K562 (cell line): ENCODE measurements around the gene WIPF3. TPM values are rescaled to one million over a fixed set of nuclear protein-coding genes. Genes with fewer than 3 reads are reported as not detected.

Source experiments
- BHLHE40 ChIP-seq: IDR thresholded peaks from 2 replicates; pipeline ENCODE4 v1.6.1; 2011; ENCODE audit warnings: low read length, improper control_type of control experiment
- ERF ChIP-seq: fragments of 450-650 bp; formaldehyde crosslinking; IDR thresholded peaks from 2 replicates; pipeline ENCODE4 v1.4.0; 2020; ENCODE audit warnings: mild to moderate bottlenecking, mixed read lengths
- FOXP1 ChIP-seq: sonication (generic); formaldehyde crosslinking; IDR thresholded peaks from 2 replicates; pipeline ENCODE4 v1.8.0; 2022; ENCODE audit warnings: mild to moderate bottlenecking, missing genetic modification reagents
- HDAC2 ChIP-seq: fragments of 450-650 bp; IDR thresholded peaks from 2 replicates; pipeline ENCODE4 v1.6.1; 2016; ENCODE audit warnings: mild to moderate bottlenecking
- HDAC3 ChIP-seq: fragments of 450-650 bp; IDR thresholded peaks from 2 replicates; pipeline ENCODE4 v1.6.1; 2018; ENCODE audit warnings: borderline replicate concordance, mild to moderate bottlenecking, moderate library complexity; ENCODE audit not compliant: partially characterized antibody
- ILK ChIP-seq: fragments of 450-650 bp; IDR thresholded peaks from 2 replicates; pipeline ENCODE4 v1.6.1; 2016; ENCODE audit warnings: missing genetic modification characterization, low read depth, mild to moderate bottlenecking, missing compliant biosample characterization, moderate library complexity, borderline replicate concordance
- MEF2D ChIP-seq: conservative IDR thresholded peaks from 2 replicates; pipeline ENCODE4 v1.6.1; 2016; ENCODE audit warnings: low read depth, missing genetic modification characterization, missing compliant biosample characterization
- NFE2L1 ChIP-seq: fragments of 450-650 bp; IDR thresholded peaks from 2 replicates; pipeline ENCODE4 v1.6.1; 2016; ENCODE audit warnings: missing genetic modification characterization, low read depth, mild to moderate bottlenecking, missing compliant biosample characterization, moderate library complexity, borderline replicate concordance
- SMAD3 ChIP-seq: fragments of 450-650 bp; formaldehyde crosslinking; conservative IDR thresholded peaks from 2 replicates; pipeline ENCODE4 v1.4.0; 2020; ENCODE audit warnings: mild to moderate bottlenecking
- ZBTB1 ChIP-seq: sonication (generic); formaldehyde crosslinking; IDR thresholded peaks from 2 replicates; pipeline ENCODE4 v1.8.1; 2023; ENCODE audit warnings: missing genetic modification reagents, low read depth, mild to moderate bottlenecking, borderline replicate concordance
- ZNF212 ChIP-seq: fragments of 450-650 bp; formaldehyde crosslinking; IDR thresholded peaks from 2 replicates; pipeline ENCODE4 v1.4.0; 2020; ENCODE audit warnings: mild to moderate bottlenecking
- ZNF311 ChIP-seq: fragments of 250-450 bp; sonication (Bioruptor Pico); IDR thresholded peaks from 2 replicates; pipeline ENCODE4 v1.4.0; 2020; ENCODE audit warnings: mild to moderate bottlenecking, moderate library complexity
- ZNF561 ChIP-seq: fragments of 450-650 bp; formaldehyde crosslinking; conservative IDR thresholded peaks from 2 replicates; pipeline ENCODE4 v1.4.0; 2020; ENCODE audit warnings: mild to moderate bottlenecking, moderate library complexity
- polyA plus RNA-seq, 8 experiments: library from polyadenylated mRNA; depleted of rRNA in 4 of 8; stranded (reverse) in 5 of 8; unstranded in 3 of 8; fragments of >200 nt; fragmentation: Nextera tagmentation in 2 of 8; fragmentation: Illumina TruSeq in 1 of 8; extraction: Ambion mirVana in 2 of 8; extraction: Trizol in 1 of 8; gene quantifications; 2 replicates each; pipeline versions ENCODE4 v1.2.1 to v1.2.3, GENCODE V29; 2011 to 2014; ENCODE audit warnings: inconsistent platforms in 1 of 8, missing spikeins in 1 of 8
- total RNA-seq, 7 experiments: library from RNA; depleted of rRNA in 6 of 7; stranded (reverse); fragments of >200 nt in 6 of 7; fragmentation: Illumina TruSeq in 2 of 7; extraction: Trizol in 2 of 7; gene quantifications; 2 replicates each; pipeline versions ENCODE4 v1.2.1 to v1.2.3, GENCODE V29; 2011 to 2021; ENCODE audit warnings: low replicate concordance in 1 of 7
- TF ChIP-seq, protein P1 (sequence below): fragments of 250-450 bp; sonication (Bioruptor Pico); IDR thresholded peaks from 2 replicates; pipeline ENCODE4 v1.4.0; 2020
- TF ChIP-seq, protein P2 (sequence below): fragments of 450-650 bp; conservative IDR thresholded peaks from 2 replicates; pipeline ENCODE4 v1.6.1; 2016; ENCODE audit warnings: missing genetic modification characterization, low read depth, mild to moderate bottlenecking, missing compliant biosample characterization, moderate library complexity
- TF ChIP-seq, protein P3 (sequence below): fragments of 250-450 bp; sonication (Bioruptor Pico); IDR thresholded peaks from 2 replicates; pipeline ENCODE4 v1.8.0; 2021; ENCODE audit warnings: borderline replicate concordance, mild to moderate bottlenecking, moderate library complexity; ENCODE audit not compliant: poor library complexity, severe bottlenecking
- TF ChIP-seq, protein P4 (sequence below): fragments of 250-450 bp; sonication (Bioruptor Pico); IDR thresholded peaks from 2 replicates; pipeline ENCODE4 v1.8.0; 2022; ENCODE audit warnings: moderate library complexity, mild to moderate bottlenecking, inconsistent platforms

The WIPF3 gene
- total and polyA plus RNA-seq, 9 of the 15 experiments (the other 6 are each of a cell fraction or from before 2014, with no cell fraction given), result 0.18 to 3.2 (median 1.7) TPM

DNA sequence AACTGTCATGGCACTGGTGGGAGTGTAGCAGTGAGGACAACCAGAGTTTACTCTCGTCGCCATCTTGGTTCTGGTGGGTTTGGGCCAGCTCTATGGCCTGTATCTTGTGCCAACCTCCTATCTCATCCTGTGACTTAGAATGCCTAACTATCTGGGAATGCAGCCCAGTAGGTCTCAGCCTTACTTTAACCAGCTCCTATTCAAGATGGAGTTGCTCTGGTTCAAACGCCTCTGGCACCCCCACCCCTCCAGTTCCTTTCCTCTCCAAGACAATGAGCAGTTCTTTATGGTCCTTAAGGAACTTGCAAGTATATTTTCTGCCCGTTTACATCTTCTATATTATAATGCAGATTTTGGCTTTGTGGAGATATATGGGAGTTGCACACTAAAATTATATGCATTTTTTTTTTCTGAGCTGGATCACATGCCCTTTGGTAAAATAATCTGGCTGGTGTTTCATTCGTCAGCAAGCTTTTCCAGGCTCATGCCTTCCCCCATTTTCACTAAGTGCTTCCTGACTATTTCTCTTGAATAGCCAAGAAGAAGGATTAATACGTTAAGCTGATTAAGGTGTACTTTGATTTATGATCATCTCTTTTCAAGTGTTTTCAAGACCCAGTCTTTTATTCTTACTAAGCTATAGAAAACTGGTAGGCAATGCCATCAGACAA lies 11.2 kb upstream of the WIPF3 start (continued):
- TF ChIP-seq, protein P1, sequence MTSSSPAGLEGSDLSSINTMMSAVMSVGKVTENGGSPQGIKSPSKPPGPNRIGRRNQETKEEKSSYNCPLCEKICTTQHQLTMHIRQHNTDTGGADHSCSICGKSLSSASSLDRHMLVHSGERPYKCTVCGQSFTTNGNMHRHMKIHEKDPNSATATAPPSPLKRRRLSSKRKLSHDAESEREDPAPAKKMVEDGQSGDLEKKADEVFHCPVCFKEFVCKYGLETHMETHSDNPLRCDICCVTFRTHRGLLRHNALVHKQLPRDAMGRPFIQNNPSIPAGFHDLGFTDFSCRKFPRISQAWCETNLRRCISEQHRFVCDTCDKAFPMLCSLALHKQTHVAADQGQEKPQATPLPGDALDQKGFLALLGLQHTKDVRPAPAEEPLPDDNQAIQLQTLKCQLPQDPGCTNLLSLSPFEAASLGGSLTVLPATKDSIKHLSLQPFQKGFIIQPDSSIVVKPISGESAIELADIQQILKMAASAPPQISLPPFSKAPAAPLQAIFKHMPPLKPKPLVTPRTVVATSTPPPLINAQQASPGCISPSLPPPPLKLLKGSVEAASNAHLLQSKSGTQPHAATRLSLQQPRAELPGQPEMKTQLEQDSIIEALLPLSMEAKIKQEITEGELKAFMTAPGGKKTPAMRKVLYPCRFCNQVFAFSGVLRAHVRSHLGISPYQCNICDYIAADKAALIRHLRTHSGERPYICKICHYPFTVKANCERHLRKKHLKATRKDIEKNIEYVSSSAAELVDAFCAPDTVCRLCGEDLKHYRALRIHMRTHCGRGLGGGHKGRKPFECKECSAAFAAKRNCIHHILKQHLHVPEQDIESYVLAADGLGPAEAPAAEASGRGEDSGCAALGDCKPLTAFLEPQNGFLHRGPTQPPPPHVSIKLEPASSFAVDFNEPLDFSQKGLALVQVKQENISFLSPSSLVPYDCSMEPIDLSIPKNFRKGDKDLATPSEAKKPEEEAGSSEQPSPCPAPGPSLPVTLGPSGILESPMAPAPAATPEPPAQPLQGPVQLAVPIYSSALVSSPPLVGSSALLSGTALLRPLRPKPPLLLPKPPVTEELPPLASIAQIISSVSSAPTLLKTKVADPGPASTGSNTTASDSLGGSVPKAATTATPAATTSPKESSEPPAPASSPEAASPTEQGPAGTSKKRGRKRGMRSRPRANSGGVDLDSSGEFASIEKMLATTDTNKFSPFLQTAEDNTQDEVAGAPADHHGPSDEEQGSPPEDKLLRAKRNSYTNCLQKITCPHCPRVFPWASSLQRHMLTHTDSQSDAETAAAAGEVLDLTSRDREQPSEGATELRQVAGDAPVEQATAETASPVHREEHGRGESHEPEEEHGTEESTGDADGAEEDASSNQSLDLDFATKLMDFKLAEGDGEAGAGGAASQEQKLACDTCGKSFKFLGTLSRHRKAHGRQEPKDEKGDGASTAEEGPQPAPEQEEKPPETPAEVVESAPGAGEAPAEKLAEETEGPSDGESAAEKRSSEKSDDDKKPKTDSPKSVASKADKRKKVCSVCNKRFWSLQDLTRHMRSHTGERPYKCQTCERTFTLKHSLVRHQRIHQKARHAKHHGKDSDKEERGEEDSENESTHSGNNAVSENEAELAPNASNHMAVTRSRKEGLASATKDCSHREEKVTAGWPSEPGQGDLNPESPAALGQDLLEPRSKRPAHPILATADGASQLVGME (CRISPR knock-in tag), result peak; percentile 84; the same call in 1 of the 2 replicates
- TF ChIP-seq HDAC3 (no peak), HDAC2 (no peak), BHLHE40 (no peak), ILK (tag) (peak; percentile 51; the same call in 1 of the 2 replicates), ZNF561 (0 out of 2 replicates have a peak, but pooled peaks have one; percentile 47), SMAD3 (CRISPR knock-in tag) (peak; percentile 82), ZBTB1 (CRISPR knock-in tag) (no peak), FOXP1 (CRISPR knock-in tag) (no peak), MEF2D (tag) (peak; percentile 91), ZNF212 (peak; percentile 74; the same call in 1 of the 2 replicates), ZNF311 (peak; percentile 96), NFE2L1 (tag) (peak; percentile 41; the same call in 1 of the 2 replicates), ERF (CRISPR knock-in tag) (peak; percentile 81; the same call in 1 of the 2 replicates)
- TF ChIP-seq, protein P2, sequence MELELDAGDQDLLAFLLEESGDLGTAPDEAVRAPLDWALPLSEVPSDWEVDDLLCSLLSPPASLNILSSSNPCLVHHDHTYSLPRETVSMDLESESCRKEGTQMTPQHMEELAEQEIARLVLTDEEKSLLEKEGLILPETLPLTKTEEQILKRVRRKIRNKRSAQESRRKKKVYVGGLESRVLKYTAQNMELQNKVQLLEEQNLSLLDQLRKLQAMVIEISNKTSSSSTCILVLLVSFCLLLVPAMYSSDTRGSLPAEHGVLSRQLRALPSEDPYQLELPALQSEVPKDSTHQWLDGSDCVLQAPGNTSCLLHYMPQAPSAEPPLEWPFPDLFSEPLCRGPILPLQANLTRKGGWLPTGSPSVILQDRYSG (tag), result peak; percentile 92
- TF ChIP-seq, protein P3, sequence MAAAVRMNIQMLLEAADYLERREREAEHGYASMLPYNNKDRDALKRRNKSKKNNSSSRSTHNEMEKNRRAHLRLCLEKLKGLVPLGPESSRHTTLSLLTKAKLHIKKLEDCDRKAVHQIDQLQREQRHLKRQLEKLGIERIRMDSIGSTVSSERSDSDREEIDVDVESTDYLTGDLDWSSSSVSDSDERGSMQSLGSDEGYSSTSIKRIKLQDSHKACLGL (CRISPR knock-in tag), result peak; percentile 79
- TF ChIP-seq, protein P4, sequence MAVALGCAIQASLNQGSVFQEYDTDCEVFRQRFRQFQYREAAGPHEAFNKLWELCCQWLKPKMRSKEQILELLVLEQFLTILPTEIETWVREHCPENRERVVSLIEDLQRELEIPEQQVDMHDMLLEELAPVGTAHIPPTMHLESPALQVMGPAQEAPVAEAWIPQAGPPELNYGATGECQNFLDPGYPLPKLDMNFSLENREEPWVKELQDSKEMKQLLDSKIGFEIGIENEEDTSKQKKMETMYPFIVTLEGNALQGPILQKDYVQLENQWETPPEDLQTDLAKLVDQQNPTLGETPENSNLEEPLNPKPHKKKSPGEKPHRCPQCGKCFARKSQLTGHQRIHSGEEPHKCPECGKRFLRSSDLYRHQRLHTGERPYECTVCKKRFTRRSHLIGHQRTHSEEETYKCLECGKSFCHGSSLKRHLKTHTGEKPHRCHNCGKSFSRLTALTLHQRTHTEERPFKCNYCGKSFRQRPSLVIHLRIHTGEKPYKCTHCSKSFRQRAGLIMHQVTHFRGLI (CRISPR knock-in tag), result peak; percentile 67; the same call in 1 of the 2 replicates
